NCI-H2107 treated with DMSO at 0.1 percent for 48 hours (cell line): ENCODE results near the gene TMEM141.
"Not testable (repeated sequence)": the region's sequence is repeated elsewhere in the genome, so short reads cannot be mapped to it uniquely, and the experiment has no call there.

ENCODE experiments used
- DNase-seq: peaks from one replicate; lab custom pipeline; 2025; ENCODE audit not compliant: unreplicated experiment; lab: John Stamatoyannopoulos, UW

TMEM141 gene

DNA sequence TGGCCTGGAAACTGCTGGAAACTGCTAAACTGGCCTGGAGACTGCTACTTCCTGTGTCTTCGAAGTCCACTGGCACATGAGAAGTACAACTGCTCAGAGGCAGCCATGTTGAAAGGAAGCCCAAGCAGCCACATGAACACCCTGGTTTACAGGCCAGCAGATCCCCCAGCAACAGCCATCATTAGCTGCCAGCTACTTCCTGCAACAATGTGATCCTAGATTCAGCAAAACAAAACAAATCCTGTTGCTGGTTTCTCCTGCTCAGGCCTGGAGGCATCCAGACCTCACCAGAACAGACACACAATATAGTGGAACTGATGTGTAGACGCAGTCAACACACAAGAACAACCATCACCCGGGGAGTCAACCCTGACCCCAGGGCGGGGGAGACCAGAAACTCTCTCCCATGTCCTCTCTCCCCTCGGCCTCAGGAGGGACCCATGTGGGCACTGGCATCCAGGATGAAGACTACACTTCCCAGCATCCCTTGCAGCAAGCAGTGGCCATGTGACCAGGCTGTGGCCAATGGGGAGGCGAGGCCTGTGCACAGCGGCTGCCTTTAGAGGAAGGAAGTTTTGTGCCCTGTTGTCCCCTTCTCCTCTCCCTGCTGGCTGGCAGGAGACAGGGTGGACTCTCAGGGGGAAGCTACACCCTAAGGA is 17.6 kb upstream of the TMEM141 start:
- DNase-seq: no peak

GRCh38 chr9:136774416-136775045 is 16.6 kb upstream of the TMEM141 start:
- DNase-seq: no peak

DNA sequence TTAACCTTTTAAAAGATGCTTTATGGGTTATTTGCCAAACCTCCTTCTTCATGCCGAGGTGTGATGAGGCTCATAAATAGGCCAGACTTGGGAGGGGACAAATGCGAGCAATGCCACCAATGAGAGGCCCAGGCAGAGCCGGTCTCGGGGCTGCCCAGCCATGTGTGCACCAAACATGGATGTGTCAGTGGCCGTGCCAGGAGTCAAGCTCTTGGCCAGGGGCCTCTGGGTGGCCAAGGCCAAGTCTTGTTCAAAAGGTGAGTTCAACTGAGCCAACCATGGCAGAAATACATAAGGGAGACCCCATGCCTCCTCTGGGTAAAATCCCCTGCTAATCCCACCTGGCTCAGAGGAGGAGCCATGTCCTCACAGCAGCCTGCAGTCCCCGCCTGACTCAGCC is 16.0 kb upstream of the TMEM141 start:
- DNase-seq: no peak

DNA sequence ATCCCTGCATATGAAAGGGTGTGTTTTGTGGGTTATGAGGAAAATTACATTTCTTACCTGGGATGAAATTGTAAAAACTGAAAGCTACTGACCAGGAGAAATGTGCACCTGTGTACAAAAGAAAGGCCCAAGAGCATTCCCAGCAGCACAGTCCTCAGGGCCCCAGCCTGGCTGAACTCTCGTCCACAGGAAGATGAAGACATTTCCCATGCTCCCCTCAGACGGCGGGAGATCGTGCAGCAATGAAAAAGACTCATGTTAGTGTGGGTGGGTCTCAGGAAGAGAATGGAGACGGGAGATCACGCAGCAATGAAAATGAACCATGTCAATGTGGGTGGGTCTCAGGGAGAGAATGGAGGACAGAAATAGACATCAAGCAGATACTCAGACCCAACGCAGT is 14.2 kb upstream of the TMEM141 start:
- DNase-seq: no peak

- DNase-seq: no peak
These were observed 13.8 kb upstream of the TMEM141 start for GRCh38 chr9:136777359-136777758.

- no peak for DNase-seq
These were observed 11.3 kb upstream of the TMEM141 start for GRCh38 chr9:136779808-136780207.

DNA sequence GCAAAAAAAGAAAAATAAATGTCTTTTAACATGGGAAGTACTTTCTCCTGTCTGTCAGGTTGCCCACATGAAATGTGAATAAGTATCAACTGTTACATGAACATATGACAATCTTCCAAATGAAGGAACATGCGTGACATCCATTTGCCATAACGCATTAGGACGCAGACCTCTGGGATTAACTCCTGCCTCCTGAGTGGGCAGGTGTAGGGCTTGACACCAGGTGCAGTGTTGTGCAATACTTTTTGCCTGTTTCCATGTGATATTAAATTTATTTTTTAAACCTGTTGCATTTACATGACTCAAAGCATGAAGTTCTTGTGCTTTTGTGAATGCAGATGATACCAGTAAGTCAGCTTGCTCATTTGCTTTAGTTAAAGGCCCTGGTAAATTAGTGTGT is 8.7 kb upstream of the TMEM141 start:
- no peak for DNase-seq

GRCh38 chr9:136784249-136784996 is 6.7 kb upstream of the TMEM141 start:
- DNase-seq: no peak

GRCh38 chr9:136784997-136785361 is 6.2 kb upstream of the TMEM141 start:
- no peak for DNase-seq

GRCh38 chr9:136785565-136786355 is 5.4 kb upstream of the TMEM141 start:
- DNase-seq: not testable (repeated sequence)

DNA sequence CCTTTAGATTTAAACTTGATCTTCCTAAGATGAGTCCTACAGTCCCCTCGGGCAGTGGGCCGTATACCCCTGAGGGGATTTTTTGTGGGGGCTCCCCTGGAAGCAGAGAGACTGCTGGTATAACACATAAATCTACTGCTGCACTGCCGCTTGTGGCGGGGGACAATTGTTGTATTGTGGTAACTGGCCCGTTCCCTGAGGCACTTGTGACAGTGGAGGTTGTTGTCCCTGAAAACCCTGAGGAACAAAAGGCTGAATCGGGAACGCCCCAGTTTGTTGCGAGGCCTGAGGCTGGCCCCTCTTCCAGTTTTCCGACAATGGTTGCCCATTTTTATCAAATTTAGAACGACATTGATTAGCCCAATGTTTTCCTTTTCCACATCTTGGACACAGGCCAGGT is 4.7 kb upstream of the TMEM141 start:
- no peak for DNase-seq

DNA sequence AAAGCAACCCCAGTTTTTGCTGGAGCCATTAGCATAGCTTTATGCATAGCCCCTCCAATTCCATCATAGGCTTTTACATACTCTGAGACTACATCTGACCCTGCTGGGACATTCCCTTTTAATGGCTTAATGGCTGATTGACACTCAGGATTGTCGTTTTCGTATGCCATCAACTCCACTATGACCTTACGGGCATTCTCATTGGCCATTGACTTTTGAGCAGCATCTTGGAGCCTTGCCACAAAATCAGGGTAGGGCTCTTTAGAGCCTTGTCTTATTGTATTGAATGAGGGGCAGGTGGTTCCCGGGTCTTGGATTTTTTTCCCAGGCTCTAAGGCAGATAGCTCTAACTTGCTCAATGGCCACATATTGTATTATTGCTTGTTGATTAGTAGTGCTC is 4.2 kb upstream of the TMEM141 start:
- DNase-seq: not testable (repeated sequence)

DNA sequence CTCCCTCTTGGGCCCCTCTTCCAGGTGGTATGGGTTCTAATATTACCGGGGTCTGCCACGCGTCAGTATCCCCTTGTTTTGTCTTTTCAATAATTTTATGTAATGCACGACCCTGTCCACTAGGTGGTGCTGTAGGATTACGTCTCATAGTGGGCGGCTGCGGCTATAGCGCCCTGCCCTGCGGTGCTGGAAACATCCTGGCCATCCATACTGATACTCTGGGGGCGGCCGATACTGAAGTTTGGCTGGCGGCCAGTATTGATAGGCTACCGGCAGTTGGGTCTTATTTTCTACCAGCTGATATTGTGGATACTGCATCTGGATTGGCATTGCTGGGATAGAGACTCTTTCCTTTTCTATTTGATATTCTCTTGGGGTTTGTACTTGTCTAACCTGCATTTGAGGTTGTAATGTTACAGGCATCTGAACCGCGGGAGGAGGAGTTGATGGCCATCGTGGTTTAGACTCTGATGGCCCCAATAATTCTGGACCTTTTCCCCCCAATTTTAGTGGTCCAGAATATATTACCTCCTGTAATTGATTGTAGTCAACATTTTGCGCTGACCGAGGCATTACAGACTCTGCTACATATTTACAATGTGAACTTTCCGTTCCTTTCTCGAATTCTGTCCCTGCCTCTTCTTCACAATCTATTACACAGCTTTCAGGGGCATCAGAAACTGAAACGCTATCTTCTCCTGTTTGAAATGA is 3.3 kb upstream of the TMEM141 start:
- DNase-seq: peak; percentile 78

GRCh38 chr9:136788644-136789522 is 2.3 kb upstream of the TMEM141 start:
- not testable (repeated sequence) for DNase-seq

DNA sequence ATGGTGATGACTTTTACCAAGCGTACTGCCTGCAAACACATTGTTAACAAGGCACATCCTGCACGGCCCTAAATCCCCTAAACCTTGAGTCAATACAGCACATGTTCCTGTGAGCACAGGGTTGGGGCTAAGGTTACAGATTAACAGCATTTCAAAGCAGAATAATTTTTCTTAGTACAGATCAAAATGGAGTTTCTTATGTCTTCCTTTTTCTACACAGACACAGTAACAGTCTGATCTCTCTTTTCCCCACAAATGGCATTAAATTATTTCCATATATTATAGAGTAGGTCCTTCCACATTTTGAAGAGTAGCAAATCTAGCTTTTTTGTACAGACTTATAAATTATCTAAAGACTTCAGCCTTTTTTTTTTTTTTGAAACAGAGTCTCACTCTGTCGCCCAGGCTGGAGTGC is 1.6 kb upstream of the TMEM141 start:
- DNase-seq: no peak

DNA sequence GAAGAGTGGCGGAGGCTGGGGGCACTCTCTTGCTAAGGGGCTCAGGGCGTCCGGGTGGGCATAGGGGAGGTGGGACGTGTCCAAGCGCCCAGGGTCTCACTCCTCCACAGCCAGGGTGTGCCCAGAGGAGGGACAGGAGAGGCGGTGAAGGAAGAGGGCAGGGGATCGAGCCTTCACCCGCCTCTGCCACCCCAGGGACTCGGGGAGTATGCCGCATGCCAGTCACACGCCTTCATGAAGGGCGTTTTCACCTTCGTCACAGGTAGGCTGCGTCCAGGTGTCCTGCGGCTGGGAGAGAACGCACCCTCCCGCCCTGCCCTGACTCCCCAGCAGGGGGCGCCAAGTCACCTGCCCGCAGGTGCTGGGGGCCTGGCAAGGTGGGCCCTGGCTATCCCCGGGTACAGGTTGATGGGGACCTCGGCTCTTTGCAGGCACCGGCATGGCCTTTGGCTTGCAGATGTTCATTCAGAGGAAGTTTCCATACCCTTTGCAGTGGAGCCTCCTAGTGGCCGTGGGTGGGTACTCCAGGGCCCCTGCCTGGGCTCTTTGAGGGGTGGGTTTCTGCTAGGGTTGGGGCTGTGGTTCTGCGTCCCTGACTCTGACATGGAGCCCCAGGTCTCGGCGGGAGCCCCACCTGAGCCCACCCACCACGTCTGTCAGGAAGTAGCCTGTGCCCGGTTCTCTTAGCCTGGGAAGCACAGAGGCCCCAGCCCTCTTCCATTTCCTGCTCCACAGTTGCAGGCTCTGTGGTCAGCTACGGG is 552 bp downstream of the TMEM141 start:
- peak; percentile 48 for DNase-seq

DNA sequence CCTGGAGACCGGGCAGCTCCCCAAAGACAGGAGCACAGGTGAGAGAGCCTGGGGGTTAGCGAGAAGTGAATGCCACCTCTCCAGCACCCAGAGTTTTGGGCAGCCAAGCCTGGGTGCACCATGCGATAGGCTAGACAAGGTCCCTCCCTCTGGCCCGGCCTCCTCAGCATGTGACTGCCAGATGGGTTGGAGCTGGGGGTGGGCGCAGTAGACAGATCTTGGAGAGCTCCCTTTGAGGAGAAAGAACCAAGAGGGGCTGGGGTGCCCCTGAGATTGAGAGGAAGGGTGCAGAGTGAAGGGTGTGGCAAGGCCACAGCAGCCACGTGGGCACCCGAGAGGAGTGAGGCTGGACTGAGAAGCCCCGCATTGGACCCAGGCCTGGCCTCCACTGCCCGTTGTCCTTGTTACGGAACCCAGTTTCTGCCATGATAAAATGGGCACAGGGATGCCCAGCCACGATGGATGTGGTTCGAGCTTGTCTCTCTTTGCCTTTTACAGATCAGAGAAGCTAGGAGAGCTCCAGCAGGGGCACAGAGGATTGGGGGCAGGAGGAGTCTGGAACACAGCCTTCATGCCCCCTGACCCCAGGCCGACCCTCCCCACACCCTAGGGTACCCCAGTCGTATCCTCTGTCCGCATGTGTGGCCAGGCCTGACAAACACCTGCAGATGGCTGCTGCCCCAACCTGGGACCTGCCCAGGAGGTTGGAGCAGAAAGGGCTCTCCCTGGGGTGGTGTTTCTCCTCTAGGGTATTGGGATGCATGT is 1.4 kb downstream of the TMEM141 start:
- no peak for DNase-seq
